ENCODE results near the gene DAGLA.

DNA sequence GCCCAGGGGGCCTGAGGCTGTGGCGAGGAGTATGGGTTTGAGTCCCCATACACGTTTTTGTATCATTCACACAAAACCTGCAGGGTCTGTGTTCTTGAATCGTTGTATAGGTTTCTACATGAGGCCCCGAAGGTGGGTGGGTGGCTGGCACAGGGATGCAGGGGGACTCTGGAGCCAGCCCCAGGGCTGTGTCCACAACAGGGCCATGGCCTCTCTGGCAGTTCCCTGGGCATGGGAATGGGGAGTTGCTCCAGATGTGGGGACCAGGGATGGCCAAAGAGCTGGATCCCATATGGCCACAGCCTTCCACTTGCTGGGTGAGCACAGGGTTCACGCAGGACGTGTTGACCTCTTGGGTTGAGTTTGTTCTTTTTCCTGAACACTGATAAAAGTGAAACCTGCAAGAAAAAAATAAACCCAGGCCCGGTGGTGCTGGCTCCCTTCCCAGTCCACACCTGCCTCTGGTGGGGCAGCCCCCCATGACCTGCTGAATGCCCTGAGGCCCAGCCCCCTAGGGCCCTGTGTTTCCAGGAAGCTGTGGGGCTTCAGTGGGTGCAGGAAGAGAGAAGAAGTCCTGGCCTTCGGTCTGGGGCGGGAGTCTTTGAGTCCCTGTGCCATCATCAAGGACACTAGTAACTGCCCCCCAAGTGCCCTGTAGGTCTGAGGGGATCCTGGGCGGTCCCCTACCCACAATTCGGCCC, 88.3 kb downstream of the DAGLA start:
- TF ChIP-seq ZNF274 (IDR thresholded peaks at IDR 0.05; ENCODE audit: low read depth, low read length) (no peak), YY1 (IDR thresholded peaks at IDR 0.05; ENCODE audit: insufficient read depth, insufficient read length) (no peak)

Measured in NT2/D1 (cell line).